Measurements from ENCODE around the gene CTDP1.
"Not testable (repeated sequence)": the region's sequence is repeated elsewhere in the genome, so short reads cannot be mapped to it uniquely, and the experiment has no call there.

Gene CTDP1

DNA sequence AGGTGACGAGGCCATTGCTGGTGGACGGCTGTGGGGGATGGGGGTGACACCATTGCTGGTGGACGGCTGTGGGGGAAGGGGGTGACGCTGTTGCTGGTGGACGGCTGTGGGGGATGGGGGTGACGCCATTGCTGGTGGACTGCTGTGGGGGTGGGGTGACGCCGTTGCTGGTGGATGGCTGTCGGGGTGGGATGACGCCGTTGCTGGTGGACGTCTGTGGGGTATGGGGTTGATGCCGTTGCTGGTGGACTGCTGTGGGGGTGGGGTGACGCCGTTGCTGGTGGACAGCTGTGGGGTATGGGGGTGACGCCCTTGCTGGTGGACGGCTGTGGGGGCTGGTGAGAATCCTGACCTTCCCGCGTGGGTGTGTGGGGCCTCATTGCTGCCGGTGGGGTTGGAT lies 47.1 kb downstream of the CTDP1 start:
- H3K4me3 ChIP-seq (ENCODE audit: low read length in 2 of 2), result no peak overlapping the region
- no peaks in the 10 kb centered on the region for H3K4me1 ChIP-seq (ENCODE audit: control insufficient read depth, insufficient read depth, low read length)
- no peak overlapping the region for H3K27ac ChIP-seq (ENCODE audit: low read length)
- H3K27me3 ChIP-seq (ENCODE audit: control insufficient read depth in 1 of 2, insufficient read depth in 2 of 2, low read length in 2 of 2), result no peaks in the 10 kb centered on the region
- no peak overlapping the region for H3K9ac ChIP-seq (ENCODE audit: low read length in 2 of 2)
- H3K9me3 ChIP-seq (ENCODE audit: control insufficient read depth in 2 of 2, low read length in 2 of 2), result no peaks in the 10 kb centered on the region
- peaks cover 20 to 26% of the 10 kb centered on the region in 2 donors for H3K36me3 ChIP-seq (ENCODE audit: control insufficient read depth in 2 of 2, insufficient read depth in 2 of 2, low read length in 2 of 2)

DNA sequence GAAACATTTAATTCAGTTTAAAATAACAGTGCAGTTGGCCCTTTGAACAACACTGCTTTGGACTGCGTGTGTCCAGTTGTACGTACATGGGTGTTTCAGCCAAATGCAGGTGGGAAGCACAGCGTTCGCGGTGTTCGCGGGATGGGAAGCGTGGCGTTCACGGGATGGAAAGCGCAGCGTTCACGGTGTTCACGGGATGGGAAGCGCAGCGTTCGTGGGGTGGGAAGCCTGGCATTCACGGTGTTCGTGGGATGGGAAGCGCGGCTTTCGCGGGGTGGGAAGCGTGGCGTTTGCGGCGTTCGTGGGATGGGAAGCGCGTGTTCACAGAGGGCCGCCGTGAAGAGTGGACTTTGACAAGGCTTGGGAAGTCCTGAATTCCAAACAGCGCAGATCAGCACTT lies 47.6 kb downstream of the CTDP1 start:
- H3K36me3 ChIP-seq (ENCODE audit: control insufficient read depth in 2 of 2, insufficient read depth in 2 of 2, low read length in 2 of 2), result peaks cover 24 to 31% of the 10 kb centered on the region in 2 donors
- H3K9me3 ChIP-seq (ENCODE audit: control insufficient read depth in 2 of 2, low read length in 2 of 2), result no peaks in the 10 kb centered on the region
- no peaks in the 10 kb centered on the region for H3K27me3 ChIP-seq (ENCODE audit: control insufficient read depth in 1 of 2, insufficient read depth in 2 of 2, low read length in 2 of 2)
- H3K4me1 ChIP-seq (ENCODE audit: control insufficient read depth, insufficient read depth, low read length), result no peaks in the 10 kb centered on the region
- no peak overlapping the region for H3K9ac ChIP-seq (ENCODE audit: low read length in 2 of 2)
- no peak overlapping the region for H3K27ac ChIP-seq (ENCODE audit: low read length)
- no peak overlapping the region for H3K4me3 ChIP-seq (ENCODE audit: low read length in 2 of 2)

DNA sequence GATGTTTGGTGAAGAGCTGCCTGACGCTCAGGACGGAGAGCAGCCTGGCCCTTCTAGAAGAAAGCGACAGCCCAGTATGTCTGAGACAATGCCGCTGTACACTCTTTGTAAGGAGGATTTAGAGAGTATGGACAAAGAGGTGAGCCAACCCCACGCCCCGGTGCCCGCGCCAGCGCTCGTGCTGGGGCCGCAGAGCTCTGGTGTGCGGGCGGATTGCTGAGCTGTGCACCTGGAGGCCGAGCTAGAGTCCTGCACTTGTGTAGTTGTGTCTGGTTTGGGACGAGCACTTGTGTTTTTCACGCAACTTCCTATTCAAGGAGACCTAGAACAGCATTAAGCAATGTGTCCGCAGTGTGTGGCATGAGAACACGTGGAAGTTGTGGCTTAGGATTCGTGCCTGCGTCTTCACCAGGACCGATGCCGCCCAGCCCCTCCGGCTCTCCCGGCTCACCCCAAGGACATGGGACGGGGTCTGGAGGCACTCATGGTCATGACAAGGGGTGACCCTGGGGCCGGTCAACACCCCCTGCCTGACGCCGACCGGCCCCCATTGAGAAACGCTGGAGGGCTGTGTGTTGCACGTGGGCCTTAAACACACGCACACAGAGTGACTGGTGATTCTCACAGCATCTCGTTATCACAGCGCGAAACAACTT lies 49.5 kb downstream of the CTDP1 start:
- Histone ChIP-seq H3K36me3 (ENCODE audit: control insufficient read depth in 2 of 2, insufficient read depth in 2 of 2, low read length in 2 of 2) (peaks cover 25 to 35% of the 10 kb centered on the region in 2 donors), H3K9me3 (ENCODE audit: control insufficient read depth in 2 of 2, low read length in 2 of 2) (peaks cover 0 to 4% of the 10 kb centered on the region in 2 donors), H3K27ac (ENCODE audit: low read length) (no peak overlapping the region)

DNA sequence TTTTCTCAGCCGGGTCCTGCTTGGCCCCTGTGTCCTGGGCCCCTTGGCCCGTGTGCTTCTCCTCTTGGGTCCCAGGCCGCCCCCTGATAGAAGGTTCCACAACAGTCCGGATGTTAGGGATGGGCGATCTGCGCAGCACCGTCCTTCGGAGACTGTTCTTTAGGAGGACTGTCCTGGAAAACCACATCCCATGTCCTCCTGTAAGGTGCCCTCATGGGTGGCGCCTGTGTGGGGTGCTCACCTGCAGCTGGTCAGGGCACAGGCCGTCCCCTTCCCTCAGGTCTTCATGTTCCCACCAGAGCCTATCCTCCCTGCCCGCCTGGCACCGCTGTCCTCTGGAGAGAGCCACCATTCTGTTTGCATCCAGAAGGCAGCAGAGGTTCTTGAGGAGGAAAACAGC lies 50.0 kb downstream of the CTDP1 start:
- H3K4me1 ChIP-seq (ENCODE audit: control insufficient read depth, insufficient read depth, low read length), result no peaks in the 10 kb centered on the region
- H3K9me3 ChIP-seq (ENCODE audit: control insufficient read depth in 2 of 2, low read length in 2 of 2), result peaks cover 0 to 4% of the 10 kb centered on the region in 2 donors
- H3K27me3 ChIP-seq (ENCODE audit: control insufficient read depth in 1 of 2, insufficient read depth in 2 of 2, low read length in 2 of 2), result no peaks in the 10 kb centered on the region
- no peak overlapping the region for H3K9ac ChIP-seq (ENCODE audit: low read length in 2 of 2)
- H3K4me3 ChIP-seq (ENCODE audit: low read length in 2 of 2), result no peak overlapping the region
- H3K36me3 ChIP-seq (ENCODE audit: control insufficient read depth in 2 of 2, insufficient read depth in 2 of 2, low read length in 2 of 2), result peaks cover 21 to 35% of the 10 kb centered on the region in 2 donors
- H3K27ac ChIP-seq (ENCODE audit: low read length), result no peak overlapping the region

More for the DNA sequence above, 49.5 kb downstream of the CTDP1 start:
- H3K4me3 ChIP-seq (ENCODE audit: low read length in 2 of 2), result no peak overlapping the region
- no peaks in the 10 kb centered on the region for H3K27me3 ChIP-seq (ENCODE audit: control insufficient read depth in 1 of 2, insufficient read depth in 2 of 2, low read length in 2 of 2)
- H3K4me1 ChIP-seq (ENCODE audit: control insufficient read depth, insufficient read depth, low read length), result no peaks in the 10 kb centered on the region
- H3K9ac ChIP-seq (ENCODE audit: low read length in 2 of 2), result no peak overlapping the region

DNA sequence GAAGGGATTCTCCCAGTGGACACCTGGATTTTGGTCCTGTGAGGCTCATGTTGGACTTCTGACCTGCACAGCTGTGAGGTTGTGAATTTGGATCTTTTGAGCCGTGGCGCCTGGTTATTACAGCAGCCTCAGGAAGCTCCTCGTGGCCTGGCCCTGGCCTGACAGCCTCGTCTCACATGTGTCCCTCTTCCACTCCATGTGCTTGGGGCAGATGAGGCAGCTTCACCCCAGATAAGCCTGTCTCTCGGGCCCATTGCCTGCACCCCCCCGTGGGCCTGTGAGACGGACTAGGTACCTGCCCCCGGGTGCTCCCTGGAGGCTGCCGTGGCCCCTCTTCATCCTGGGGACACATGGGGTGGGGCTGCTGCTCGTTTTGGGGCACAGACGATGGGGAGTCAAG lies 51.2 kb downstream of the CTDP1 start:
- H3K4me3 ChIP-seq (ENCODE audit: low read length in 2 of 2), result no peak overlapping the region
- no peak overlapping the region for H3K9ac ChIP-seq (ENCODE audit: low read length in 2 of 2)
- H3K9me3 ChIP-seq (ENCODE audit: control insufficient read depth in 2 of 2, low read length in 2 of 2), result peaks cover 0 to 4% of the 10 kb centered on the region in 2 donors
- no peak overlapping the region for H3K27ac ChIP-seq (ENCODE audit: low read length)
- H3K4me1 ChIP-seq (ENCODE audit: control insufficient read depth, insufficient read depth, low read length), result no peaks in the 10 kb centered on the region
- H3K27me3 ChIP-seq (ENCODE audit: control insufficient read depth in 1 of 2, insufficient read depth in 2 of 2, low read length in 2 of 2), result no peaks in the 10 kb centered on the region
- peaks cover 32 to 40% of the 10 kb centered on the region in 2 donors for H3K36me3 ChIP-seq (ENCODE audit: control insufficient read depth in 2 of 2, insufficient read depth in 2 of 2, low read length in 2 of 2)

DNA sequence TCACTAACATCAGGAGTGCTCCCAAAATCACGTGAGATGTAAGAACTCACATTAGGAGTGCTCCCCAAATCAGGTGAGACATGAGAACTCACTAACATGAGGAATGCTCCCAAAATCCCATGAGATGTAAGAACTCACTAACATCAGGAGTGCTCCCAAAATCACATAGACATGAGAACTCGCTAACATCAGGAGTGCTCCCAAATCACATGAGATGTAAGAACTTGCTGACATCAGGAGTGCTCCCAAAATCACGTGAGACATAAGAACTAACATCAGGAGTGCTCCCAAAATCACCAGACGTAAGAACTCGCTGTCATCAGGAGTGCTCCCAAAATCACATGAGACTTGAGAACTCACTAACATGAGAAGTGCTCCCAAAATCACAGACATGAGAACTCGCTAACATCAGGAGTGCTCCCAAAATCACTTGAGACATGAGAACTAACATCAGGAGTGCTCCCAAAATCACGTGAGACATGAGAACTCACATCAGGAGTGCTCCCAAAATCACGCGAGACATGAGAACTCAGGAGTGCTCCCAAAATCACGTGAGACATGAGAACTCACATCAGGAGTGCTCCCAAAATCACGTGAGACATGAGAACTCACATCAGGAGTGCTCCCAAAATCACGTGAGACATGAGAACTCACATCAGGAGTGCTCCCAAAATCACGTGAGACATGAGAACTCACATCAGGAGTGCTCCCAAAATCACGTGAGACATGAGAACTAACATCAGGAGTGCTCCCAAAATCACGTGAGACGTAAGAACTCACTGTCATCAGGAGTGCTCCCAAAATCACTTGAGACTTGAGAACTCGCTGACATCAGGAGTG lies 52.5 kb downstream of the CTDP1 start:
- not testable (repeated sequence) for H3K9ac ChIP-seq (ENCODE audit: low read length in 2 of 2); H3K4me3 ChIP-seq (ENCODE audit: low read length in 2 of 2); H3K27ac ChIP-seq (ENCODE audit: low read length); H3K4me1 ChIP-seq (ENCODE audit: control insufficient read depth, insufficient read depth, low read length); H3K27me3 ChIP-seq (ENCODE audit: control insufficient read depth in 1 of 2, insufficient read depth in 2 of 2, low read length in 2 of 2); H3K9me3 ChIP-seq (ENCODE audit: control insufficient read depth in 2 of 2, low read length in 2 of 2)
- H3K36me3 ChIP-seq (ENCODE audit: control insufficient read depth in 2 of 2, insufficient read depth in 2 of 2, low read length in 2 of 2), result peaks cover 40 to 45% of the 10 kb centered on the region in 2 donors

DNA sequence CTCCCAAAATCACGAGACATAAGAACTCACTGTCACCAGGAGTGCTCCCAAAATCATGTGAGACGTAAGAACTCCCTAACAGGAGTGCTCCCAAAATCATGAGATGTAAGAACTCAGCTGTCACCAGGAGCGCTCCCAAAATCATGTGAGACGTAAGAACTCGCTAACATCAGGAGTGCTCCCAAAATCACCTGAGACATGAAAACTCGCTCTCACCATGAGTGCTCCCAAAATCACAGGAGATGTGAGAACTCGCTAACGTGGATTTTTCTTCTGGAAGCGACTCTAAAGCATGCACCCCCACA lies 53.1 kb downstream of the CTDP1 start:
- Histone ChIP-seq H3K9me3 (ENCODE audit: control insufficient read depth in 2 of 2, low read length in 2 of 2) (peaks cover 0 to 4% of the 10 kb centered on the region in 2 donors), H3K4me1 (ENCODE audit: control insufficient read depth, insufficient read depth, low read length) (no peaks in the 10 kb centered on the region), H3K36me3 (ENCODE audit: control insufficient read depth in 2 of 2, insufficient read depth in 2 of 2, low read length in 2 of 2) (peaks cover 40 to 45% of the 10 kb centered on the region in 2 donors), H3K4me3 (ENCODE audit: low read length in 2 of 2) (no peak overlapping the region), H3K27ac (ENCODE audit: low read length) (no peak overlapping the region), H3K27me3 (ENCODE audit: control insufficient read depth in 1 of 2, insufficient read depth in 2 of 2, low read length in 2 of 2) (no peaks in the 10 kb centered on the region), H3K9ac (ENCODE audit: low read length in 2 of 2) (no peak overlapping the region)

DNA sequence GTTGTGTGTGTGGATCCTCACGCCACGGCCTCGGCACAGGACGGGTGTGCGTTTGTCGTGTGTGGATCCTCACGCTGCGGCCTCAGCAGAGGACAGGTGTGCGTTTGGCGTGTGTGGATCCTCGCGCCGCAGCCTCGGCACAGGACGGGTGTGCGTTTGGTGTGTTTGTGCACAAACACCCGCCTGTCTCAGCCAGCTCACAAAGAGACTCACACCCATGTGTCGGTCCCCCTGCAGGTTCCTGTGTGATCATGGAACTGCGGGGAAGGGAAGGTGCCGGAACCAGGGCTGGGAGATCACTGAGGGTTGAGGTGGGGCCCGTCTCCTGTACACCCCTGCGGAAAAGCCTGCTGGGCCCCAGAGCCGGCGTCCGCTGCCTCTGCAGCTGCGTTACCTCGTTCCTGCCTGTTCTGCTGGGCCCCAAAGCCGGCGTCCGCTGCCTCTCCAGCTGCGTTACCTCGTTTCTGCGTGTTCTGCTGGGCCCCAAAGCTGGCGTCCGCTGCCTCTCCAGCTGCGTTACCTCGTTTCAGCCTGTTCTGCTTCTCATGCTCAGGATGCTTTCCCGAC lies 53.6 kb downstream of the CTDP1 start:
- Histone ChIP-seq H3K9me3 (ENCODE audit: control insufficient read depth in 2 of 2, low read length in 2 of 2) (peaks cover 0 to 4% of the 10 kb centered on the region in 2 donors), H3K27ac (ENCODE audit: low read length) (no peak overlapping the region), H3K4me1 (ENCODE audit: control insufficient read depth, insufficient read depth, low read length) (no peaks in the 10 kb centered on the region), H3K4me3 (ENCODE audit: low read length in 2 of 2) (no peak overlapping the region), H3K27me3 (ENCODE audit: control insufficient read depth in 1 of 2, insufficient read depth in 2 of 2, low read length in 2 of 2) (no peaks in the 10 kb centered on the region), H3K36me3 (ENCODE audit: control insufficient read depth in 2 of 2, insufficient read depth in 2 of 2, low read length in 2 of 2) (peaks cover 40 to 45% of the 10 kb centered on the region in 2 donors), H3K9ac (ENCODE audit: low read length in 2 of 2) (no peak overlapping the region)

DNA sequence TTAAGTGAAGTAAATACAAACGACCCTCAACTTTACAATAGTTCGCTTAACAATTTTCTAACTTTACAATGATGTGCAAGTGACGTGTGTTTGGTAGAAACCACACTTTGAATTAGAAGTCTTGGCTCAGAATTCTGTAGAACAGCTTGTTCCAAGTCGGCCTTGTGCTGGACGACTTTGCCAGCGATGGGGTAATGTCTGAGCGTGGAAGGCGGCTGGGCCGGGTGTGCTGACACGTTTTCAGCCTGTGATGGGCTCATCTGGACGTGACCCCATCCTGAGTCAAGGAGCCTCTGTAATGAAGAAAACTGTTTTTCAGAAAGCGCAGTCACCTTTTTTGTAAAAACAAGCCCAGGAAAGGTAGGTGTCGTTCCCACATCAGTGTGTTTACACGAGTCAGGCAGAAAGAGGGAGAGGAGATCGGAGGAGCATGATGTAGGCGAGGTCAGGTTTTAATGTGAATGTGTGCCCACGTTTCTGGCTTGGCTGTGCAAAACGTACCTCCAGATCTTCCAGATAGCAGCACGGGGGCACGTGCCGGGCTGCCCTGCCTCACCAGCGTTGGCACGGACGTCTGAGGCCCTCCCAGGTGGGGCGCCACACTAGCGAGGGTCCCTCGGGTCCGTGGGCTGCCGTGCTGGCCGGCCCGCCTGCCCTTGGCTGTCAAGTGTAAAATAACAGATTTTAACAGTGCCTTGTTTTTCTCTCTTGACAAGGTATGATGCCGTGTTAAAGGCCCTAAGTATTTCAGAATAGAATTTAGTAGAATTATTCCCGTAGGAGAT lies 54.6 kb downstream of the CTDP1 start:
- Histone ChIP-seq H3K27ac (ENCODE audit: low read length) (no peak overlapping the region), H3K9ac (ENCODE audit: low read length in 2 of 2) (no peak overlapping the region)

DNA sequence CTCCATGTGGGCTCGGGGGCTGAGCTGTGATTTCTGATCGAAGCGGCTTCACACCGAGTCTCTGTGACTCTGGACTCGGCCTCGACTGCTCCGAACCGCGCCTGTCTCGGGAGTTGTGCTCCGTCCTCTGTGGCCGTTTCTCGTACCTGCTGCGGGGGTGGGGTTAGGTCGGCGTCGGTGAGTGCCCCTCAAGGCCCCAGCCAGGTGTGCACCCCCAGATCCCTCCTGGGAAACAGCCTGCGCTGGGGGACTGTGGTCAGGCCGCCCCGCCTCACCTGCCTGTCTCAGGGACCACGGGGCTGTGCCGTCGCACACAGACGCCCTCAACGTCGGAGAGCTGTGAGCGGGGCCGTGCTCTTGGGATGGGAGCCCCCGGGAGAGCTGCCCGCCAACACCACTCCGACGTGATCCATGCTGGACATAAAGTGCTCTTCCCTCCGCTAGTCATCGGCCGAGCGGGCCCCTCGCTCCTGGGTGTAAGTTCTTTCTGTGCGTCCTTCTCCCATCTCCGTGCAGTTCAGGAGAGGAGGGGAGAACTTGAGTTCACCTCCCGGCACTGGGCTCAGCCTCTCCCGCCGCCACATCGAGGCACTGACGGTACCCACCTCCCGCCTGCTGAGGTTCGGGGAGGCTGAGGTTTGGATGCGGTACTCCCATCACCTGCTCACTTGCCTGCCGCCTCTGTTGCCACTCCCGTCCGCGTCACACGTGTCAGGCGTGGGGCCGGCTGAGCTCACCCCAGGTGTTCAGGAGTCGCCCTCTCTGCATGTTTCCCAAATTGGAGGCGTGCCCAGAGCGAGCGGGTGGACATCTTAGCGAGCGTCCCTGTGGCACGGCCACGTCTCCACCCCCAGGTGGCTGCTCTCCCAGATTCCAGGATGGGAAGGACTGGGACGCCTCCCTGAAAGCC lies 55.7 kb downstream of the CTDP1 start:
- Histone ChIP-seq H3K4me1 (ENCODE audit: control insufficient read depth, insufficient read depth, low read length) (no peaks in the 10 kb centered on the region), H3K27me3 (ENCODE audit: control insufficient read depth in 1 of 2, insufficient read depth in 2 of 2, low read length in 2 of 2) (no peaks in the 10 kb centered on the region), H3K4me3 (ENCODE audit: low read length in 2 of 2) (no peak overlapping the region), H3K9ac (ENCODE audit: low read length in 2 of 2) (no peak overlapping the region), H3K36me3 (ENCODE audit: control insufficient read depth in 2 of 2, insufficient read depth in 2 of 2, low read length in 2 of 2) (peaks cover 28 to 36% of the 10 kb centered on the region in 2 donors), H3K27ac (ENCODE audit: low read length) (no peak overlapping the region), H3K9me3 (ENCODE audit: control insufficient read depth in 2 of 2, low read length in 2 of 2) (peaks cover 0 to 4% of the 10 kb centered on the region in 2 donors)

More for the DNA sequence above, 54.6 kb downstream of the CTDP1 start:
- Histone ChIP-seq H3K27me3 (ENCODE audit: control insufficient read depth in 1 of 2, insufficient read depth in 2 of 2, low read length in 2 of 2) (no peaks in the 10 kb centered on the region), H3K4me3 (ENCODE audit: low read length in 2 of 2) (no peak overlapping the region), H3K4me1 (ENCODE audit: control insufficient read depth, insufficient read depth, low read length) (no peaks in the 10 kb centered on the region), H3K36me3 (ENCODE audit: control insufficient read depth in 2 of 2, insufficient read depth in 2 of 2, low read length in 2 of 2) (peaks cover 34 to 43% of the 10 kb centered on the region in 2 donors), H3K9me3 (ENCODE audit: control insufficient read depth in 2 of 2, low read length in 2 of 2) (peaks cover 0 to 4% of the 10 kb centered on the region in 2 donors)
